HEK293 (cell line): ENCODE data around the gene NHS.

Experiments used
- KLF8 ChIP-seq: fragments of 450-650 bp; formaldehyde crosslinking; IDR thresholded peaks from 2 replicates; pipeline ENCODE4 v1.5.1; 2016; ENCODE audit warnings: missing biosample characterization, missing genetic modification characterization
- SETDB1 ChIP-seq: IDR thresholded peaks from one replicate; pipeline ENCODE4 v1.6.1; 2017; ENCODE audit warnings: mild to moderate bottlenecking, low read length, moderate library complexity, mixed read lengths; ENCODE audit not compliant: insufficient read length
- ZNF548 ChIP-seq: fragments of 450-650 bp; formaldehyde crosslinking; IDR thresholded peaks from 2 replicates; pipeline ENCODE4 v1.5.1; 2016; ENCODE audit warnings: missing biosample characterization, missing genetic modification characterization
- TF ChIP-seq, protein P1 (sequence below): fragments of 450-650 bp; formaldehyde crosslinking; IDR thresholded peaks from 2 replicates; pipeline ENCODE4 v1.5.1; 2016; ENCODE audit warnings: missing biosample characterization, missing genetic modification characterization
- TF ChIP-seq, protein P2 (sequence below): fragments of 450-650 bp; formaldehyde crosslinking; IDR thresholded peaks from 2 replicates; pipeline ENCODE4 v1.5.1; 2016; ENCODE audit warnings: missing biosample characterization, missing genetic modification characterization

DNA sequence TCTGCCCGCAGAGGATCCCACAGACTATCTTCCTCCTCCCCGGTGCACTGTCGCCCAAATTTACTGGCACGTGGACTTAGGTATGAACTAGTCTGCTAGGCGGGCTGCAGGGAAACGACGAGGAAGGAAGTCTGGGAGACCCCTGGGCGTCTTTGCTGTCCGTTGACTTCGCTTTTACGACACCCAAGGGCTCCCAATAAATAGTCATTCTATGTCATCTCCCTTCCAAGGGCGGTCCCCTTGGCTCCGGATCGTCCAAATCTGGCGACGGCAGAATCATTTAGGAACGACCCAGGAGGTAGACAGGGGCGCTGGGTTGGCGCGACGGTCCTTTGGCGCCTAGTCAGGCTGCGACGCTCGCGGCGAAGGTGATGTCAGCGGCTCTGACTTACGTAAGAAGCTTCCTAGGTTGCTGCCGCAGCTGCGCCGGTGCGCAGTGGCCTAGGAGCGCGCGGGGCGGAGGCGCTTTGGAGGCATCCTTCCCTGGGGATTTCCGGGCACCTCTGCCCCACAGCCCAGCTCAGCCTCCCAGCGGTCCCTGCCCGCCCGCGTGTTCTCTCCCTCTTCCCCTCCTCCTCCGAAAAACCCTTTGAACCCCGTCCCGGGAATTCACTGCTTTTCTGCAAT lies 2.2 kb downstream of the NHS start:
- TF ChIP-seq, protein P1, sequence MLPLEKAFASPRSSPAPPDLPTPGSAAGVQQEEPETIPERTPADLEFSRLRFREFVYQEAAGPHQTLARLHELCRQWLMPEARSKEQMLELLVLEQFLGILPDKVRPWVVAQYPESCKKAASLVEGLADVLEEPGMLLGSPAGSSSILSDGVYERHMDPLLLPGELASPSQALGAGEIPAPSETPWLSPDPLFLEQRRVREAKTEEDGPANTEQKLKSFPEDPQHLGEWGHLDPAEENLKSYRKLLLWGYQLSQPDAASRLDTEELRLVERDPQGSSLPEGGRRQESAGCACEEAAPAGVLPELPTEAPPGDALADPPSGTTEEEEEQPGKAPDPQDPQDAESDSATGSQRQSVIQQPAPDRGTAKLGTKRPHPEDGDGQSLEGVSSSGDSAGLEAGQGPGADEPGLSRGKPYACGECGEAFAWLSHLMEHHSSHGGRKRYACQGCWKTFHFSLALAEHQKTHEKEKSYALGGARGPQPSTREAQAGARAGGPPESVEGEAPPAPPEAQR (tag by site-specific recombination) = no peak
- TF ChIP-seq ZNF548 (tag by site-specific recombination) (no peak), KLF8 (0 out of 2 replicates have a peak, but pooled peaks have one; percentile 18), SETDB1 (no peak)
- TF ChIP-seq, protein P2, sequence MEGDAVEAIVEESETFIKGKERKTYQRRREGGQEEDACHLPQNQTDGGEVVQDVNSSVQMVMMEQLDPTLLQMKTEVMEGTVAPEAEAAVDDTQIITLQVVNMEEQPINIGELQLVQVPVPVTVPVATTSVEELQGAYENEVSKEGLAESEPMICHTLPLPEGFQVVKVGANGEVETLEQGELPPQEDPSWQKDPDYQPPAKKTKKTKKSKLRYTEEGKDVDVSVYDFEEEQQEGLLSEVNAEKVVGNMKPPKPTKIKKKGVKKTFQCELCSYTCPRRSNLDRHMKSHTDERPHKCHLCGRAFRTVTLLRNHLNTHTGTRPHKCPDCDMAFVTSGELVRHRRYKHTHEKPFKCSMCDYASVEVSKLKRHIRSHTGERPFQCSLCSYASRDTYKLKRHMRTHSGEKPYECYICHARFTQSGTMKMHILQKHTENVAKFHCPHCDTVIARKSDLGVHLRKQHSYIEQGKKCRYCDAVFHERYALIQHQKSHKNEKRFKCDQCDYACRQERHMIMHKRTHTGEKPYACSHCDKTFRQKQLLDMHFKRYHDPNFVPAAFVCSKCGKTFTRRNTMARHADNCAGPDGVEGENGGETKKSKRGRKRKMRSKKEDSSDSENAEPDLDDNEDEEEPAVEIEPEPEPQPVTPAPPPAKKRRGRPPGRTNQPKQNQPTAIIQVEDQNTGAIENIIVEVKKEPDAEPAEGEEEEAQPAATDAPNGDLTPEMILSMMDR = no peak
